Activated CD4-positive, CD25-positive, alpha-beta regulatory T cell (primary cell): ENCODE data around the gene ADAMTS14.
"Not testable (repeated sequence)": the region's sequence is repeated elsewhere in the genome, so short reads cannot be mapped to it uniquely, and the experiment has no call there.

Source experiments
- DNase-seq, 4 experiments: peaks; one replicate each; lab custom pipeline; 2025; lab: John Stamatoyannopoulos, UW

ADAMTS14 gene

GRCh38 chr10:70751356-70751755 is 79.0 kb downstream of the ADAMTS14 start:
- no peak for DNase-seq

- no peak for DNase-seq
These were observed 79.7 kb downstream of the ADAMTS14 start for GRCh38 chr10:70751991-70752390.

- DNase-seq = no peak
These were observed 80.3 kb downstream of the ADAMTS14 start for GRCh38 chr10:70752571-70752970.

GRCh38 chr10:70753026-70753663 is 80.8 kb downstream of the ADAMTS14 start:
- DNase-seq = no peak

- no peak for DNase-seq
These were observed 81.7 kb downstream of the ADAMTS14 start for GRCh38 chr10:70753841-70754621.

GRCh38 chr10:70756700-70757360 is 84.5 kb downstream of the ADAMTS14 start:
- DNase-seq = no peak

- no peak for DNase-seq
These were observed 85.5 kb downstream of the ADAMTS14 start for GRCh38 chr10:70757856-70758255.

GRCh38 chr10:70758757-70759514 is 86.6 kb downstream of the ADAMTS14 start:
- peak; percentile 19 to 46 (median 36) for DNase-seq

GRCh38 chr10:70759781-70760180 is 87.5 kb downstream of the ADAMTS14 start:
- DNase-seq = no peak

- DNase-seq = no peak
These were observed 88.0 kb downstream of the ADAMTS14 start for GRCh38 chr10:70760271-70760787.

GRCh38 chr10:70761031-70761601 is 88.8 kb downstream of the ADAMTS14 start:
- no peak for DNase-seq

GRCh38 chr10:70761727-70762350 is 89.5 kb downstream of the ADAMTS14 start:
- DNase-seq = no peak

- DNase-seq = no peak
These were observed 90.3 kb downstream of the ADAMTS14 start for GRCh38 chr10:70762441-70763175.

- no peak for DNase-seq
These were observed 91.3 kb downstream of the ADAMTS14 start for GRCh38 chr10:70763567-70763966.

- DNase-seq = no peak
These were observed 93.7 kb downstream of the ADAMTS14 start for GRCh38 chr10:70765794-70766594.

GRCh38 chr10:70768026-70768685 is 95.8 kb downstream of the ADAMTS14 start:
- not testable (repeated sequence) for DNase-seq

- no peak for DNase-seq
These were observed 96.8 kb downstream of the ADAMTS14 start for GRCh38 chr10:70769121-70769520.

- no peak for DNase-seq
These were observed 97.7 kb downstream of the ADAMTS14 start for GRCh38 chr10:70770001-70770400.

GRCh38 chr10:70770516-70770915 is 98.2 kb downstream of the ADAMTS14 start:
- not testable (repeated sequence) for DNase-seq
